Neural progenitor cell (in vitro differentiated cells): Measurements from ENCODE around the gene OR9A2. TPM values are rescaled to one million over a fixed set of nuclear protein-coding genes. Genes with fewer than 3 reads are reported as not detected.

Experiments
- DNase-seq: peaks from one replicate; pipeline ENCODE4 v3.0.0-alpha.2; 2016; ENCODE audit warnings: low spot score
- H2AFZ ChIP-seq: fragments of 200-600 bp; sonication (generic); replicated peaks from 2 replicates; pipeline ENCODE4 v1.6.1; 2016; ENCODE audit warnings: antibody characterized with exemption
- H3F3A ChIP-seq: fragments of 200-600 bp; sonication (generic); 2 replicates; pipeline ENCODE4 v1.6.1; 2016; ENCODE audit warnings: antibody characterized with exemption, low read depth
- H3K27ac ChIP-seq: fragments of 200-600 bp; sonication (generic); 2 replicates; pipeline ENCODE4 v1.5.1; 2016; ENCODE audit warnings: mild to moderate bottlenecking
- H3K27me3 ChIP-seq: fragments of 200-600 bp; sonication (generic); 2 replicates; pipeline ENCODE4 v1.6.1; 2016; ENCODE audit warnings: mild to moderate bottlenecking, moderate library complexity
- H3K36me3 ChIP-seq: fragments of 200-600 bp; sonication (generic); 2 replicates; pipeline ENCODE4 v1.5.1; 2016
- H3K4me1 ChIP-seq: fragments of 200-600 bp; sonication (generic); 2 replicates; pipeline ENCODE4 v1.6.1; 2016; ENCODE audit warnings: mixed run types
- H3K4me2 ChIP-seq: fragments of 200-600 bp; sonication (generic); 2 replicates; pipeline ENCODE4 v1.6.1; 2016
- H3K4me3 ChIP-seq: fragments of 200-600 bp; sonication (generic); 2 replicates; pipeline ENCODE4 v1.5.1; 2016
- H3K79me2 ChIP-seq: fragments of 200-600 bp; sonication (generic); 2 replicates; pipeline ENCODE4 v1.6.1; 2016; ENCODE audit warnings: low read depth
- H3K9ac ChIP-seq: fragments of 200-600 bp; sonication (generic); 2 replicates; pipeline ENCODE4 v1.6.1; 2016
- H3K9me3 ChIP-seq: fragments of 200-600 bp; sonication (generic); 2 replicates; pipeline ENCODE4 v1.5.1; 2016; ENCODE audit warnings: low read depth
- H4K20me1 ChIP-seq: fragments of 200-600 bp; sonication (generic); 2 replicates; pipeline ENCODE4 v1.6.1; 2016; ENCODE audit warnings: low read depth
- H3K27ac Mint-ChIP-seq: 3 replicates; pipeline ENCODE4 v1.8.0; 2021; ENCODE audit warnings: mixed read lengths
- H3K27me3 Mint-ChIP-seq: 2 replicates; pipeline ENCODE4 v1.8.0; 2022; ENCODE audit warnings: low read depth, mild to moderate bottlenecking, inconsistent platforms, moderate library complexity, mixed read lengths; ENCODE audit not compliant: insufficient read depth
- H3K36me3 Mint-ChIP-seq: 3 replicates; pipeline ENCODE4 v1.8.0; 2021; ENCODE audit warnings: mixed read lengths
- H3K4me1 Mint-ChIP-seq: 3 replicates; pipeline ENCODE4 v1.8.0; 2021; ENCODE audit warnings: mixed read lengths
- H3K4me3 Mint-ChIP-seq: 3 replicates; pipeline ENCODE4 v1.8.0; 2021; ENCODE audit warnings: mild to moderate bottlenecking, moderate library complexity, mixed read lengths
- H3K9me3 Mint-ChIP-seq: 3 replicates; pipeline ENCODE4 v1.8.0; 2020; ENCODE audit warnings: mixed read lengths
- CTCF ChIP-seq: fragments of 200-600 bp; sonication (generic); IDR thresholded peaks from 2 replicates; pipeline ENCODE4 v1.5.1; 2017; ENCODE audit warnings: antibody characterized with exemption, mild to moderate bottlenecking
- EZH2 ChIP-seq: fragments of 200-600 bp; sonication (generic); IDR thresholded peaks from 2 replicates; pipeline ENCODE4 v1.6.1; 2017; ENCODE audit warnings: antibody characterized with exemption, mild to moderate bottlenecking, moderate library complexity
- EZH2phosphoT487 ChIP-seq: fragments of 200-600 bp; sonication (generic); IDR thresholded peaks from 2 replicates; pipeline ENCODE4 v1.6.1; 2017; ENCODE audit warnings: antibody characterized with exemption
- total RNA-seq: library from RNA; depleted of rRNA; stranded (reverse); fragments of >200 nt; gene quantifications from 2 replicates; pipeline ENCODE4 v1.2.3, GENCODE V29; 2015; ENCODE audit warnings: low replicate concordance

The OR9A2 gene
- total RNA-seq, 1 donor from 2014 or later: not detected

- Mint-ChIP-seq H3K36me3 (no peaks in the 10 kb centered on the region), H3K4me3 (no peak overlapping the region), H3K27me3 (peaks cover 4% of the 10 kb centered on the region), H3K4me1 (peaks cover 10% of the 10 kb centered on the region), H3K9me3 (peaks cover 2% of the 10 kb centered on the region), H3K27ac (no peak overlapping the region)
- H3K79me2 ChIP-seq: no peaks in the 10 kb centered on the region
- no peaks in the 10 kb centered on the region for H3F3A ChIP-seq
- H3K4me3 ChIP-seq: no peak overlapping the region
- no peaks in the 10 kb centered on the region for H3K27me3 ChIP-seq
- H3K9me3 ChIP-seq: no peaks in the 10 kb centered on the region
- no peak overlapping the region for H3K4me2 ChIP-seq
- DNase-seq: no peak
- no peaks in the 10 kb centered on the region for H3K4me1 ChIP-seq
- H3K36me3 ChIP-seq: no peaks in the 10 kb centered on the region
- no peaks in the 10 kb centered on the region for H4K20me1 ChIP-seq
- TF ChIP-seq EZH2phosphoT487 (no peak), CTCF (no peak), EZH2 (no peak)
- H3K27ac ChIP-seq: no peak overlapping the region
- H3K9ac ChIP-seq: no peak overlapping the region
- H2AFZ ChIP-seq: no peak overlapping the region
These were observed 22.4 kb upstream of the OR9A2 start for GRCh38 chr7:143049362-143049761.

- H3K4me3 Mint-ChIP-seq: no peak overlapping the region
- H3K27ac Mint-ChIP-seq: no peak overlapping the region
- no peak overlapping the region for H3K4me3 ChIP-seq
- no peaks in the 10 kb centered on the region for H3K36me3 ChIP-seq
- H3K4me2 ChIP-seq: no peak overlapping the region
- H4K20me1 ChIP-seq: no peaks in the 10 kb centered on the region
- peaks cover 2% of the 10 kb centered on the region for H3K9me3 Mint-ChIP-seq
- H3K4me1 ChIP-seq: no peaks in the 10 kb centered on the region
- H3K27me3 Mint-ChIP-seq: peaks cover 4% of the 10 kb centered on the region
- DNase-seq: no peak
- H2AFZ ChIP-seq: no peak overlapping the region
- peaks cover 10% of the 10 kb centered on the region for H3K4me1 Mint-ChIP-seq
- no peaks in the 10 kb centered on the region for H3F3A ChIP-seq
- no peak overlapping the region for H3K27ac ChIP-seq
- no peaks in the 10 kb centered on the region for H3K9me3 ChIP-seq
- TF ChIP-seq CTCF: no peak
- no peak for TF ChIP-seq EZH2phosphoT487
- TF ChIP-seq EZH2: no peak
- H3K27me3 ChIP-seq: no peaks in the 10 kb centered on the region
- no peaks in the 10 kb centered on the region for H3K79me2 ChIP-seq
- H3K36me3 Mint-ChIP-seq: no peaks in the 10 kb centered on the region
- no peak overlapping the region for H3K9ac ChIP-seq
These were observed 21.9 kb upstream of the OR9A2 start for GRCh38 chr7:143048827-143049226.

GRCh38 chr7:143047326-143047725 is 20.4 kb upstream of the OR9A2 start:
- peaks cover 10% of the 10 kb centered on the region for H3K4me1 ChIP-seq
- no peak overlapping the region for H3K27ac Mint-ChIP-seq
- no peaks in the 10 kb centered on the region for H3K9me3 ChIP-seq
- H3K36me3 Mint-ChIP-seq: no peaks in the 10 kb centered on the region
- H3K4me2 ChIP-seq: no peak overlapping the region
- no peak for DNase-seq
- no peaks in the 10 kb centered on the region for H3K9me3 Mint-ChIP-seq
- no peaks in the 10 kb centered on the region for H3K27me3 ChIP-seq
- peaks cover 8% of the 10 kb centered on the region for H3F3A ChIP-seq
- H3K4me3 Mint-ChIP-seq: no peak overlapping the region
- H3K4me1 Mint-ChIP-seq: peaks cover 22% of the 10 kb centered on the region
- peaks cover 4% of the 10 kb centered on the region for H3K27me3 Mint-ChIP-seq
- no peaks in the 10 kb centered on the region for H3K36me3 ChIP-seq
- no peak overlapping the region for H3K9ac ChIP-seq
- no peaks in the 10 kb centered on the region for H4K20me1 ChIP-seq
- no peak overlapping the region for H3K4me3 ChIP-seq
- no peak overlapping the region for H2AFZ ChIP-seq
- no peak overlapping the region for H3K27ac ChIP-seq
- no peaks in the 10 kb centered on the region for H3K79me2 ChIP-seq
- no peak for TF ChIP-seq CTCF
- TF ChIP-seq EZH2phosphoT487: no peak
- no peak for TF ChIP-seq EZH2
